IMR-90 (cell line): ENCODE results near the gene RNF224. TPM values are rescaled to one million over a fixed set of nuclear protein-coding genes. Genes with fewer than 3 reads are reported as not detected.

Experiments used
- ATAC-seq: fragments of 200-7000 bp; cut with Tn5 transposase; 2 replicates; pipeline ENCODE4 v1.9.1; 2020; ENCODE audit warnings: low read depth, mild to moderate bottlenecking, moderate library complexity
- BruUV-seq: library from RNA; stranded (reverse); fragments of 400-500 nt; replicated peaks from 2 replicates; lab custom pipeline; 2021; lab: Mats Ljungman, UMichigan
- CTCF ChIA-PET: fragments of 300-600 bp; formaldehyde crosslinking; extraction: SDS; loops from one replicate; lab custom pipeline; 2021; ENCODE audit warnings: antibody characterized with exemption; lab: Yijun Ruan, JAX
- POLR2A ChIA-PET: fragments of 300-600 bp; sonication (Branson Sonifier 250); formaldehyde crosslinking; loops from one replicate; lab custom pipeline; 2022; ENCODE audit warnings: antibody characterized with exemption; ENCODE audit not compliant: unreplicated experiment; lab: Charles Lee
- DNase-seq: peaks from one replicate; pipeline ENCODE4 v3.0.0; 2013
- H2AFZ ChIP-seq: replicated peaks from 2 replicates; pipeline ENCODE3; 2013; ENCODE audit warnings: low read length, mild to moderate bottlenecking; ENCODE audit not compliant: poor library complexity
- H2AK5ac ChIP-seq: 2 replicates; pipeline ENCODE4 v1.6.1; 2013; ENCODE audit warnings: low read depth, low read length, inconsistent platforms
- H2AK9ac ChIP-seq: replicated peaks from 2 replicates; pipeline ENCODE3; 2013; ENCODE audit warnings: mild to moderate bottlenecking, low read depth, low read length, moderate library complexity; ENCODE audit not compliant: poor library complexity
- H2BK120ac ChIP-seq: 2 replicates; pipeline ENCODE4 v1.6.1; 2013; ENCODE audit warnings: low read depth, low read length, inconsistent platforms
- H2BK15ac ChIP-seq: 3 replicates; pipeline ENCODE4 v1.6.1; 2013; ENCODE audit warnings: low read depth, low read length, inconsistent platforms
- H2BK20ac ChIP-seq: 2 replicates; pipeline ENCODE4 v1.6.1; 2013; ENCODE audit warnings: low read depth, mild to moderate bottlenecking, inconsistent platforms, low read length, moderate library complexity
- H2BK5ac ChIP-seq: 2 replicates; pipeline ENCODE4 v1.6.1; 2013; ENCODE audit warnings: mild to moderate bottlenecking, low read depth, low read length, inconsistent platforms; ENCODE audit not compliant: poor library complexity, severe bottlenecking
- H3K14ac ChIP-seq: replicated peaks from 2 replicates; pipeline ENCODE4 v1.6.1; 2013; ENCODE audit warnings: low read depth, low read length, inconsistent platforms
- H3K18ac ChIP-seq: 2 replicates; pipeline ENCODE4 v1.6.1; 2013; ENCODE audit warnings: low read depth, low read length, control low read depth
- H3K23ac ChIP-seq: 2 replicates; pipeline ENCODE4 v1.6.1; 2013; ENCODE audit warnings: low read depth, low read length, inconsistent platforms
- H3K27ac ChIP-seq: 2 replicates; pipeline ENCODE4 v1.5.1; 2013; ENCODE audit warnings: mild to moderate bottlenecking, control low read depth, low read length; ENCODE audit not compliant: insufficient read depth
- H3K27me3 ChIP-seq: 2 replicates; pipeline ENCODE4 v1.6.1; 2013; ENCODE audit warnings: low read length; ENCODE audit not compliant: control insufficient read depth, insufficient read depth
- H3K36me3 ChIP-seq: 2 replicates; pipeline ENCODE4 v1.6.1; 2013; ENCODE audit warnings: low read length, mixed read lengths; ENCODE audit not compliant: control insufficient read depth, insufficient read depth
- H3K4ac ChIP-seq: 2 replicates; pipeline ENCODE4 v1.6.1; 2013; ENCODE audit warnings: low read depth, low read length, inconsistent platforms
- H3K4me1 ChIP-seq: 2 replicates; pipeline ENCODE4 v1.6.1; 2013; ENCODE audit warnings: low read length, mixed read lengths; ENCODE audit not compliant: control insufficient read depth, insufficient read depth
- H3K4me2 ChIP-seq: 2 replicates; pipeline ENCODE4 v1.6.1; 2013; ENCODE audit warnings: low read depth, mild to moderate bottlenecking, control low read depth, low read length, moderate library complexity
- H3K4me3 ChIP-seq: 2 replicates; pipeline ENCODE4 v1.5.1; 2013; ENCODE audit warnings: low read depth, mild to moderate bottlenecking, control low read depth, low read length, moderate library complexity; ENCODE audit not compliant: insufficient read depth
- H3K56ac ChIP-seq: 2 replicates; pipeline ENCODE4 v1.6.1; 2013; ENCODE audit warnings: low read length, inconsistent platforms; ENCODE audit not compliant: insufficient read depth; ENCODE audit errors: extremely low read depth
- H3K79me1 ChIP-seq, 2 experiments: 2 replicates each; pipeline ENCODE4 v1.6.1; 2013; ENCODE audit warnings: low read length in 2 of 2, inconsistent platforms in 1 of 2, low read depth in 1 of 2
- H3K9ac ChIP-seq: 2 replicates; pipeline ENCODE4 v1.6.1; 2013; ENCODE audit warnings: low read depth, low read length, control low read depth
- H3K9me1 ChIP-seq: 2 replicates; pipeline ENCODE4 v1.6.1; 2013; ENCODE audit warnings: low read length, inconsistent platforms; ENCODE audit not compliant: insufficient read depth
- H3K9me3 ChIP-seq: 2 replicates; pipeline ENCODE4 v1.6.1; 2013; ENCODE audit warnings: low read length; ENCODE audit not compliant: control insufficient read depth, insufficient read depth
- H4K20me1 ChIP-seq: 2 replicates; pipeline ENCODE4 v1.6.1; 2013; ENCODE audit warnings: low read length, inconsistent platforms; ENCODE audit not compliant: insufficient read depth
- H4K5ac ChIP-seq: 2 replicates; pipeline ENCODE4 v1.6.1; 2013; ENCODE audit warnings: mild to moderate bottlenecking, low read depth, low read length, control low read depth
- H4K8ac ChIP-seq, 2 experiments: 2 replicates each; pipeline ENCODE4 v1.6.1; 2013; ENCODE audit warnings: low read depth in 2 of 2, low read length in 2 of 2, control low read depth in 1 of 2, inconsistent platforms in 1 of 2
- H4K91ac ChIP-seq: 2 replicates; pipeline ENCODE4 v1.6.1; 2013; ENCODE audit warnings: low read depth, low read length, inconsistent platforms; ENCODE audit not compliant: insufficient read depth
- CEBPB ChIP-seq: IDR thresholded peaks from 2 replicates; pipeline ENCODE4 v1.6.1; 2012; ENCODE audit warnings: low read depth, low read length, improper control_type of control experiment
- WGBS, 2 experiments: methylation state at CpG; one replicate each; pipeline versions ENCODE4 v1.1.5 to v1.1.7; 2013; ENCODE audit warnings: missing lambda C conversion rate in 2 of 2; ENCODE audit not compliant: insufficient read length in 1 of 2; ENCODE audit errors: extremely low coverage in 2 of 2; 5-methylcytosine and 5-hydroxymethylcytosine counted together
- dilution Hi-C: fragments of 300-500 bp; cut with HindIII; formaldehyde crosslinking; loops from one replicate; pipeline ENCODE4 v1.14.3; 2018; ENCODE audit warnings: low sequenced_read_pairs; ENCODE audit not compliant: unreplicated experiment
- in situ Hi-C: fragments of 300-500 bp; cut with MboI; formaldehyde crosslinking; loops from 3 replicates; pipeline ENCODE4 v1.14.3; 2019; ENCODE audit warnings: low sequenced_read_pairs, inconsistent platforms, mixed read lengths
- intact Hi-C: fragments of 100-400 bp; cut with micrococcal nuclease; formaldehyde crosslinking; loops from 2 replicates; pipeline ENCODE4 v1.10.0; 2022
- polyA plus RNA-seq, 3 experiments: library from polyadenylated mRNA; depleted of rRNA; stranded (reverse); fragments of >200 nt; gene quantifications; 2 replicates each; pipeline ENCODE4 v1.2.3, GENCODE V29; 2012; ENCODE audit warnings: low replicate concordance in 1 of 3
- total RNA-seq: library from RNA; depleted of rRNA; stranded (reverse); fragments of >200 nt; gene quantifications from 2 replicates; pipeline ENCODE4 v1.2.3, GENCODE V29; 2012

RNF224 gene
- total and polyA plus RNA-seq, 2 of the 4 experiments (the other 2 are of a cell fraction) = not detected

- Histone ChIP-seq H2AK5ac (no peak overlapping the region), H3K23ac (no peak overlapping the region), H4K5ac (no peak overlapping the region), H3K4me3 (no peak overlapping the region), H3K79me1 (peaks cover 0 to 12% of the 10 kb centered on the region in 2 experiments; a peak in 3 of 4 replicates), H3K9me3 (no peaks in the 10 kb centered on the region), H4K91ac (no peak overlapping the region), H3K56ac (no peak overlapping the region), H3K4me2 (no peak overlapping the region), H3K27me3 (no peaks in the 10 kb centered on the region), H3K36me3 (peaks cover 76% of the 10 kb centered on the region), H2BK20ac (no peak overlapping the region), H3K18ac (no peak overlapping the region), H2BK5ac (no peak overlapping the region), H4K20me1 (peaks cover under 1% of the 10 kb centered on the region; the same call in 1 of the 2 replicates), H2AK9ac (no peak overlapping the region), H3K4me1 (no peaks in the 10 kb centered on the region; the same call in none of the 2 replicates), H3K4ac (no peak overlapping the region), H3K9me1 (0 out of 2 replicates have a peak, but pooled peaks cover 2% of the 10 kb centered on the region), H2BK120ac (no peak overlapping the region), H3K9ac (no peak overlapping the region), H2AFZ (no peak overlapping the region), H2BK15ac (no peak overlapping the region), H3K14ac (no peak overlapping the region), H3K27ac (no peak overlapping the region), H4K8ac (no peak overlapping the region)
- BruUV-seq = no TSS peak
- CTCF ChIA-PET = no interaction called here
- dilution Hi-C loops = no loop called here
- WGBS, 2 experiments = 85% methylated on average over 12 of the region's 22 CpGs; no CpG with 5 or more reads in 1 of the 2 experiments
- no peak for TF ChIP-seq CEBPB
- intact Hi-C loops = no loop called here
- in situ Hi-C loops = no loop called here
- POLR2A ChIA-PET = no interaction called here
- DNase-seq (no peak), ATAC-seq (no peak)
Observed at GRCh38 chr9:137181680-137182079, 45.6 kb upstream of the RNF224 start.
